ENCODE data around the gene AMMECR1L.
"Not testable (repeated sequence)": the region's sequence is repeated elsewhere in the genome, so short reads cannot be mapped to it uniquely, and the experiment has no call there.

AMMECR1L gene

DNA sequence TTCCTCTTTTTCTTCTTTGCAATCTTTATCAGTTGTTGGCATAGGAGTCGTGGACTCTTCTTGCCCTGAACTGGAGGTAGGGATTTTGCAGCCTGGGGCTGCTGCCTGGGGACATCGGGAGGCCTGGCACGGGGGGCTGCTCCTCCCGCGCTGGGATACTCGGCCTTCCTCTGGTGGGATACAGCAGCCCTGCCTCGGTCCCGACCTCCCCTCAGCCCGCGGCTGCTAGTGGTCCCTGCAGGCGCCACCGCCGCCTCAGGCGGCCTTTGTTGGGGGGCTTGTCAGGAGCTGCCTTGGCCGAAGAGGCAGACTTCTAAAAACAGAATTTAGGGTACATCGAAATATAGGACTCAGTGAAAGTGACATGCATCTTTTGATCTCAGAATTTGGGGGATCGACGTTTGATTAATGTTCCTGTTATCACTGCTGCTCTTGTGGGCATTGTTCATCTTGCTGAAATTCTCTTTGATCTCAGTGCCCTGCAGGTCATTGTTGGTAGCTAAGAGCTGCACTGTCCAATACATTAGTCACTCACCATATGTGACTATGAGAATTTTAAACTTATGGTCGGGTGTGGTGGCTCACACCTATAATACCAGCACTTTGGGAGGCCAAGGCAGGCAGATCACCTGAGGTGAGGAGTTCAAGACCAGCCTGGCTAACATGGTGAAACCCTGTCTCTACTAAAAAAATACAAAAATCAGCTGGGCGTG, 44.1 kb downstream of the AMMECR1L start:
- DNase-seq (ENCODE audit: low spot score) = no peak

DNA sequence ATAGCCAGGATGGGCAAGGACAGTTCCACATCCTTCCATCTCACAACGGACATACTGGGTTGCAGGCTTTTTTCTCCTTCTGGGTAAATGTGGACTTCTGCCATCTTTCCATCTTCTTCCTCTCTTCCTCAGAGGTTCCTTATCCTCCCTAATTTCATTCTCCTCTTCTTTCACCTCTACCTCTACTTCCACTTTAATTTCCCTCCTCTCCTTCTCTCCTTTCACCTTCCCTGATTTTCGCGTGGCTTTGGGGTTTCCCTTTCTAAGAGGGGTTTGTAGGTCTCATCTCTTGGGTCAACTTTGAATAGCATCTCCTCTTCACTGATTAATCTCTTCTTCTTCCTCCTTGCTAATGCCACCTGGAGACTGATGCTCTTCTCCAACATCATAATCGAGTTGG, 44.9 kb downstream of the AMMECR1L start:
- DNase-seq (ENCODE audit: low spot score) = no peak

DNA sequence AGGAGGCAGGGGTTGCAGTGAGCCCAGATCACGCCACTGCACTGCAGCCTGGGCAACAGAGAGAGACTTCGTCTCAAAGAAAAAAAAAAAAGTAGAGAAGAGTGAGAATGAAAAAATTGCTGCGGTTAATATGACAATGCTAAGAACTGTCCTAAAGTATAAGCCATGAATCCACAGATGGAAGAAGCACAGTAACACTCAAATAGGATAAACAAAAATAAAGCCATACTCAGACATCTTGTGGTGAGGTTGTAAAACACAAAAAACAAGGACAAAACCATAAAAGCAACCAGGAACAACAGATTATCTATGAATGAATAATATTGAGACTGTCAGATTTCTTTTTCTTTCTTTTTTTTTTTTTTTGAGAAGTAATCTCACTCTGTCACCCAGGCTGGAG, 50.8 kb downstream of the AMMECR1L start:
- no peak for DNase-seq (ENCODE audit: low spot score)

DNA sequence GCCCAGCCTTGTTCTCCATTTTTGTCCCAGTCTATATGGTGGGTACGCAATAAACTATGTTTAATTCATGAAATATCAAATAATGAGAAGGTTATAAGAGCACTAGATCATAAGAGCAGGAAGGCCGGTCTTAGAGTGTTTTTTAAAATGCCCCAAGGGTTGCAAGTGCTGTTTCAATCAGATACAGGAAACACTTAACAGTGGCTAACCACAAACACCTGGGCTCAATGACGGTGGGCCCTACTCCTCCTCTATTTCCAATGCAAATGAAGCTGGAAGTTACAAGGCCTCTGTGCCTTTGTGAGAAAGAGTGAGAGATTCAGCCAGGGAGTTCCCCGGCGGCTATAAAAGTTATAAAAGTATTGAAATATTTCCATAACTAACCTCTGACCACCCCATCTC, 55.9 kb downstream of the AMMECR1L start:
- no peak for DNase-seq (ENCODE audit: low spot score)

DNA sequence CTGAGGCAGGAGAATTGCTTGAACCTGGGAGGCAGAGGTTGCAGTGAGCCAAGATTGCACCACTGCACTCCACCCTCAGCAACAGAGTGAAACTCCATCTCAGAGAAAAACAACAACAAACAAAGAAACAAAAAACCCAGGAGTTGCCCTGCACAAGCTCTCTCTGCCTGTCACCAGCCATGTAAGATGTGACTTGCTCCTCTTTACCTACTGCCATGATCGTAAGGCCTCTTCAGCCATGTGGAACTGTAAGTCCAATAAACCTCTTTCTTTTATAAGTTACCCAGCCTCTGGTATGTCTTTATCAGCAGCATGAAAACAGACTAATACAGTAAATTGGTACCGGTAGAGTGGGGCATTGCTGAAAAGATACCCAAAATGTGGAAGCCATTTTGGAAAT, 59.0 kb downstream of the AMMECR1L start:
- not testable (repeated sequence) for DNase-seq (ENCODE audit: low spot score)

DNA sequence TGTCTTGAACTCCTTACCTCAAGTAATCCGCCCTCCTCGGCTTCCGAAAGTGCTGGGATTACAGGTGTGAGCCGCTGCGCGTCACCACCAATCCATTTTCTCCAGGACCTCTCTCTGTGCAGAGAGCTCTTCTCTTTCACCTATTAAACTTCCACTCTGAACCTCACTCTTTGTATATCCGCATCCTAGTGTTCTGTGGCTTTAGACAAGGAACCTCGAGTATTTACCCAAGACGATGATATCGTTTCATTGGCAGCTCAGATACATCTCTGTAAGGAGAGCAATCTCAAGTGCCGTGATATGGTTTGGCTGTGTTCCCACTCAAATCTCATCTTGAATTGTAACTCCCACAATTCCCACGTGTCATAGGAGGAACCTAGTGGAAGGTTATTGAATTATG, 59.7 kb downstream of the AMMECR1L start:
- no peak for DNase-seq (ENCODE audit: low spot score)

DNA sequence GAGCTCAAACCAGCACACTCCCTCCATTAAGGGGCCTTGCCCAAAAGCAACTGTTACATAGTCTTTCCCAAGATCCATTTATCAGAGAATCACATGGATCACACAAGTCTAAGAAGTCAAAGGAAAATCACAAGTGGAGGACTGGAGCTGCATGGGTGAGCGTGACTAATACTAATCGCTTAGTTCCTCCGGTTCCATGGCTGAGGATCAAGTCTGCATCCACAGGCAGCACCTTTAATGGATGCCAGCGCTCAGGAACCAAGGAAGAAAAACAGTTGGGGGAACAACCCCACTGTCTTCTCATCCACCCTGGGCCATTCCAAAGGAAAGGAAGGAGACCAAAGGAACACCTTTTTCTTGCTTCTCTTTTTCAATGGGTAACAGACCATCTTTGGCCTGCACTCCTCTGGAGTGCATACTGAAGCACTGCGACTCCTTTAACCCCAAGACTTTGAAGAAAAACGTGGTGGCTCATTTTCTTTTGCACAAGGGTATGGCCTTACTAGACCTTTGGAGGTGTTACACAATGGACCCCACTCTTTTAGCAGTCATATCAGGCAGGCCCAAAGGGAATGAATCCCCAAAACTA, 65.6 kb downstream of the AMMECR1L start:
- DNase-seq (ENCODE audit: low spot score) = no peak

DNA sequence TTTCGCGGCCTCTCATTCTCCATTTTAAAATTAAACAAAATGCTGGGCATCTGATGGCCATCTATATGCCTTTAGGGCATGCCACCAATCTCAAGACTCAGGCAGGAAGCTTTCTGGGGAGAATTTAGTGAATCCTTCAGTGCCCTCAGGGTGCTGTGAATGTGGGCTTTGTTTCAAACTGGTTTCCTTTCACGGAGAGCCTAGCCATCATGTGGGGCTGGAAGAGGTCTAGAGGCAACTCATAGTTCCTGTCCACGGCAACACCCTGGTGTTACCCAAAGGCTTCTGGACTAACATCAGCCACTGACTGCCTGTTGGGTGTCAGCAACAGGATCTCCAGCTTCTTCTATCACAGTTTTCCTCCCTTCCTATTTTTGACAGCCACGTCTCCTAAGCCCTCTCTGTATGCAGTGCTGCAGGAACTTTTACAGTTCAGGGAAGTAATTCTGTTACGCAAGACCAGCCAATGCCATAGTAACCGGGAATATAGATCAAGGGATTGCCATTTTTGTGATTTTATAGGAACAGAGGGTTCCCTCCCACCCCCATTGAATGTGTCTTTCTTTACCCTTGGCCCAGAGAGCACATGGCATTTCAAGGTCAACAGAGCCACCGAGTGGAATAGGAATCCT, 66.8 kb downstream of the AMMECR1L start:
- DNase-seq (ENCODE audit: low spot score) = no peak

DNA sequence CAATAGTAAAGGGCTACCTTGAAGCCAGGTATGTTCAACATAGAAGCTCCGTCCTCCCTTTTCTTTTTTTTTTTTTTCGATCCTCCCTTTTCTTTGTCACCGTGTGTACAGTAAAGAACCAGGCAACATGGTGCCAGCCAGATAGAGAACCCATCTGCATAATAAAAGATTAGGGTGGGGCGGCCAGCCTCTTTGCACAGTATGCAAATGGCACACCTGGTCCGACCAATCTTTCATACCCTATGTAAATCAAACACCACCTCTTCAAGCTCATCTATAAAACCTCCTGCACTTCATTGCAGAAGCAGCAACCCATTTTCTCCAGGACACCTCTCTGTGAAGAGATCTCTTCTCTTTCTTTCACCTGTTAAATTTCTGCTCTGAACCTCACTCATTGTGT, 67.5 kb downstream of the AMMECR1L start:
- no peak for DNase-seq (ENCODE audit: low spot score)

DNA sequence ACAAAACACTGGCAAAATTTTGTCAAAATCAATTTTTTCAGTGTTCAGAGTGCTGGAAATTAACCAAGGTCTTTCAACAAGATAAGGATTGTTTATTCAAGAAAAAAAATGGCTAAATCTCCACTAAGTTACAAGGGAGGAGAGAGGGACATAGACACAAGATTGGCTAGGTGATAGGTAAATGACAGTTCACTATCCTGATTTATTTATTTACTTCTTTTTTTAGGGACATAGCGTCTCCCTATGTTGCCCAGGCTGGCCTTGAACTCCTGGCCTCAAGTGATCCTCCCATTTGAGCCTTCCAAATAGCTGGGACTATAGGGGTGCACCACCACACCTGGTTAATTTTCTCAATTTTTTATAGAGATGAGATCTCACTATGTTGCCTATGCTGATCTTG, 71.1 kb downstream of the AMMECR1L start:
- no peak for DNase-seq (ENCODE audit: low spot score)

DNA sequence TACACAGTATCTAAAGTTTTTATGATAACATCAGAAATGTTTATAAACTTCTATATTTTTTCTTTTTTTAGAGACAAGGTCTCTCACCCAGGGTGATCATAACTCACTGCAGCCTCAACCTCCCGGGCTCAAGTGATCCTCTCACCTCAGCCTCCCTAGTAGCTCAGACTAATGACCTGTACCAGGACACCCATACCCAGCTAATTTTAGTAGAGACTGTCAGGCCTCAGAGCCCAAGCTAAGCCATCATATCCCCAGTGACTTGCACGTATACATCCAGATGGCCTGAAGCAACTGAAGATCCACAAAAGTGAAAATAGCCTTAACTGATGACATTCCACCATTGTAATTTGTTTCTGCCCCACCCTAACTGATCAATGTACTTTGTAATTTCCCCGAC, 73.3 kb downstream of the AMMECR1L start:
- DNase-seq (ENCODE audit: low spot score) = not testable (repeated sequence)

Small RNAs within 50 kb of the gene (small RNA-seq; reads per million reads assigned to genes)
- gene AC012306.1 (0 reads per million in 2 experiments), gene RF00017 (0 reads per million in 2 experiments), gene RF00019 (0 reads per million in 2 experiments), gene RNU6-395P (0 reads per million in 2 experiments)
